K562 (cell line): ENCODE results near the gene LTB4R2. TPM values are rescaled to one million over a fixed set of nuclear protein-coding genes. Genes with fewer than 3 reads are reported as not detected.

Experiments
- ATAC-seq: fragments of 200-7000 bp; cut with Tn5 transposase; 3 replicates; pipeline ENCODE4 v1.9.1; 2020; ENCODE audit warnings: moderate library complexity
- BruUV-seq: library from RNA; stranded (reverse); fragments of 400-500 nt; replicated peaks from 2 replicates; lab custom pipeline; 2021; lab: Mats Ljungman, UMichigan
- CTCF ChIA-PET: fragments of 300-600 bp; formaldehyde crosslinking; extraction: SDS; loops from one replicate; lab custom pipeline; 2021; ENCODE audit warnings: low intra/inter-chr PET ratio; lab: Yijun Ruan, JAX
- POLR2A ChIA-PET: fragments of 300-600, 350-650 bp; sonication (Branson Sonifier 250); formaldehyde crosslinking; extraction: SDS; loops from one replicate; lab custom pipeline; 2021; ENCODE audit warnings: antibody characterized with exemption, inconsistent platforms; lab: Yijun Ruan, JAX
- DNase-seq, 4 experiments: peaks; one replicate each; pipeline versions ENCODE4 v3.0.0 to v3.0.0-alpha.2; 2011 to 2018; ENCODE audit warnings: low spot score in 3 of 4, mixed read lengths in 3 of 4; ENCODE audit errors: extremely low read depth in 1 of 4
- FAIRE-seq: peaks from 2 replicates; lab custom pipeline; 2011; peaks lifted over from hg19 to GRCh38; lab: Jason Lieb, UNC
- H2AFZ ChIP-seq: 2 replicates; pipeline ENCODE4 v1.6.0; 2011; ENCODE audit warnings: low read depth, low read length, control low read depth, inconsistent platforms
- H3K27ac ChIP-seq: fragments of 200-600 bp; 3 replicates; pipeline ENCODE4 v1.8.0; 2011; ENCODE audit warnings: low read depth, mild to moderate bottlenecking, control low read depth, inconsistent platforms, low read length, moderate library complexity, mixed read lengths; ENCODE audit errors: extremely low read depth
- H3K27me3 ChIP-seq, 2 experiments: fragments of 300-600 bp in 1 of 2; 2 replicates in 1 of 2; 3 replicates in 1 of 2; pipeline versions ENCODE4 v1.6.0 to v1.8.0; 2011; ENCODE audit warnings: inconsistent platforms in 2 of 2, low read length in 2 of 2, mild to moderate bottlenecking in 1 of 2, mixed read lengths in 1 of 2, moderate library complexity in 1 of 2; ENCODE audit not compliant: control insufficient read depth in 2 of 2, insufficient read depth in 2 of 2
- H3K36me3 ChIP-seq: fragments of 300-600 bp; 3 replicates; pipeline ENCODE4 v1.8.0; 2011; ENCODE audit warnings: mild to moderate bottlenecking, low read length, inconsistent platforms; ENCODE audit not compliant: control insufficient read depth, insufficient read depth
- H3K4me1 ChIP-seq, 2 experiments: fragments of 200-600 bp in 1 of 2; replicated peaks in 1 of 2; 2 replicates in 1 of 2; 3 replicates in 1 of 2; pipeline versions ENCODE4 v1.5.1 to v1.8.0; 2011; ENCODE audit warnings: inconsistent platforms in 2 of 2, low read length in 2 of 2, mild to moderate bottlenecking in 1 of 2, mixed read lengths in 1 of 2, moderate library complexity in 1 of 2; ENCODE audit not compliant: control insufficient read depth in 2 of 2, insufficient read depth in 2 of 2
- H3K4me2 ChIP-seq: 2 replicates; pipeline ENCODE4 v1.6.1; 2011; ENCODE audit warnings: low read length, control low read depth, inconsistent platforms, mixed read lengths; ENCODE audit not compliant: insufficient read depth
- H3K4me3 ChIP-seq: fragments of 200-600 bp; sonication (generic), shearing (Covaris generic); 2 replicates; pipeline ENCODE4 v1.5.1; 2016; ENCODE audit warnings: control low read depth, inconsistent platforms
- H3K79me2 ChIP-seq: fragments of 200-600 bp; 3 replicates; pipeline ENCODE4 v1.8.0; 2011; ENCODE audit warnings: low read length, inconsistent platforms; ENCODE audit not compliant: control insufficient read depth, insufficient read depth
- H3K9ac ChIP-seq, 2 experiments: 2 replicates each; pipeline versions ENCODE4 v1.6.0 to v1.6.1; 2011; ENCODE audit warnings: low read depth in 2 of 2, low read length in 2 of 2, control low read depth in 1 of 2, inconsistent platforms in 1 of 2, mild to moderate bottlenecking in 1 of 2, mixed read lengths in 1 of 2; ENCODE audit not compliant: insufficient read depth in 1 of 2
- H3K9me1 ChIP-seq: one replicate; pipeline ENCODE4 v1.6.0; 2011; ENCODE audit warnings: inconsistent platforms, mild to moderate bottlenecking, low read length, moderate library complexity; ENCODE audit not compliant: control insufficient read depth, insufficient read depth
- H3K9me3 ChIP-seq: replicated peaks from 2 replicates; pipeline ENCODE4 v1.5.1; 2011; ENCODE audit warnings: low read depth, low read length, inconsistent platforms; ENCODE audit not compliant: control insufficient read depth, insufficient read depth
- H4K20me1 ChIP-seq: replicated peaks from 2 replicates; pipeline ENCODE4 v1.6.1; 2011; ENCODE audit warnings: low read length, inconsistent platforms, mixed read lengths; ENCODE audit not compliant: control insufficient read depth, insufficient read depth
- CHAMP1 ChIP-seq: fragments of 450-650 bp; IDR thresholded peaks from 2 replicates; pipeline ENCODE4 v1.6.1; 2016; ENCODE audit warnings: mild to moderate bottlenecking
- ZNF121 ChIP-seq: sonication (generic); formaldehyde crosslinking; conservative IDR thresholded peaks from 2 replicates; pipeline ENCODE4 v1.8.0; 2022; ENCODE audit warnings: missing genetic modification reagents
- WGBS: fragments of 100-300 bp; shearing (Covaris generic); methylation state at CpG from one replicate; pipeline ENCODE4 v1.1.6; 2016; ENCODE audit warnings: low coverage, mixed read lengths; ENCODE audit not compliant: insufficient coverage; ENCODE audit errors: missing lambda C conversion rate; 5-methylcytosine and 5-hydroxymethylcytosine counted together
- in situ Hi-C: fragments of 300-500 bp; cut with MboI; formaldehyde crosslinking; loops from 4 replicates; pipeline ENCODE4 v1.15.0; 2018; ENCODE audit warnings: inconsistent platforms, mixed read lengths
- intact Hi-C: fragments of 100-400 bp; cut with micrococcal nuclease; formaldehyde crosslinking; loops from 2 replicates; pipeline ENCODE4 v1.14.2; 2022
- polyA plus RNA-seq, 8 experiments: library from polyadenylated mRNA; depleted of rRNA in 4 of 8; stranded (reverse) in 5 of 8; unstranded in 3 of 8; fragments of >200 nt; fragmentation: Nextera tagmentation in 2 of 8; fragmentation: Illumina TruSeq in 1 of 8; extraction: Ambion mirVana in 2 of 8; extraction: Trizol in 1 of 8; gene quantifications; 2 replicates each; pipeline versions ENCODE4 v1.2.1 to v1.2.3, GENCODE V29; 2011 to 2014; ENCODE audit warnings: inconsistent platforms in 1 of 8, missing spikeins in 1 of 8
- total RNA-seq, 7 experiments: library from RNA; depleted of rRNA in 6 of 7; stranded (reverse); fragments of >200 nt in 6 of 7; fragmentation: Illumina TruSeq in 2 of 7; extraction: Trizol in 2 of 7; gene quantifications; 2 replicates each; pipeline versions ENCODE4 v1.2.1 to v1.2.3, GENCODE V29; 2011 to 2021; ENCODE audit warnings: low replicate concordance in 1 of 7

The LTB4R2 gene
- total and polyA plus RNA-seq, 9 of the 15 experiments (the other 6 are each of a cell fraction or from before 2014, with no cell fraction given) = 0.03 to 11.6 (median 2.8) TPM; not detected in 1

GRCh38 chr14:24311837-24312615 is 2.1 kb downstream of the LTB4R2 start (continued):
- TF ChIP-seq CHAMP1 = no peak
- TF ChIP-seq, all 486 proteins: peak for 0

DNA sequence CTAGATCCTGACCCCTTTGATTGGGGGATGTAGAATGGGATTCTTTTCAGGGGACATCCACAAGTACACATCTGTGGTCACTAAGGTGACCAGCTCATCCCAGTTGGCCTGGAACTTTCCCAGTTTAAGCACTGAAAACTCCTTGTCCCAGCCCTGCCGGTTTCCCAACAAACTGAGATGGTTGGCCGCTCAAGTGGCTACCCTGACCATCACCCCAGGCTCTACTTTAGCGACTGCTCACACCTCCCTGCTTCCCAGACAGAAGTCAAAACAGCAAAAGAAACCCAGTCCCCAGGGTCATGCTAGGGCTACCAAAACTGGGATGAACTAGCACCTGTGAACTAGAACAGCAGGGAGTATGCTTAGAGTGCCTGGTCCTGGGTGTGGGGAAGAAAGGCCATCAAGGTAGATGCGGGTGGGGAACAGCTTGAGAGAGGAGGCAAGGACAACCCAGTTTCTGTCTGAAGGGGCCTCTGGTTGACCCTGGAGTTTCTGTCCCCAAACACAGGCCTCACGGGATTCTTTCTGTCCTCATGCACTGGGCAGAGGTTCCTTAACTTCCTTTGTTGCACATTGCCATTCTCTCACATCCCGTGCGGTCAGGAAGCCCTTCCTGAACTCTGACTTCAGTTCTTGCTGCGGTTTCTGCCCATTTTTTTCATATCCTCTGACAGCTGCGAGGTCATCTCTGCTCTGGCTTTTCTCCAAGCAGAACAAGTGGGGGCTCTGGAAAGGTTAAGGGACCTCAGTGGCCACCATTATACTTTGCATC is 3.0 kb downstream of the LTB4R2 start:
- no peak for FAIRE-seq
- ChIA-PET CTCF (no interaction called here), POLR2A (no interaction called here)
- Histone ChIP-seq H3K9me3 (no peaks in the 10 kb centered on the region), H3K4me2 (no peak overlapping the region), H3K9me1 (no peaks in the 10 kb centered on the region), H3K79me2 (no peaks in the 10 kb centered on the region), H3K36me3 (peaks cover 24% of the 10 kb centered on the region; the same call in 2 of the 3 replicates), H2AFZ (no peak overlapping the region), H3K4me3 (no peak overlapping the region), H3K9ac (no peak overlapping the region; a peak in 1 of 4 replicates), H4K20me1 (no peaks in the 10 kb centered on the region), H3K27me3 (no peaks in the 10 kb centered on the region), H3K4me1 (peaks cover 20 to 30% of the 10 kb centered on the region in 2 experiments), H3K27ac (no peak overlapping the region)
- ATAC-seq = no peak
- no TSS peak for BruUV-seq
- intact Hi-C loops (no loop called here), in situ Hi-C loops (no loop called here)
- DNase-seq = peak in 1 of 4 experiments; percentile 20
- WGBS = 42% methylated on average over 7 of the region's 9 CpGs
- TF ChIP-seq ZNF121 (CRISPR knock-in tag) = no peak
- TF ChIP-seq, all 486 proteins: peak for 0
